IMR-90 (cell line): ENCODE measurements around the gene STPG4. TPM values are rescaled to one million over a fixed set of nuclear protein-coding genes. Genes with fewer than 3 reads are reported as not detected.

ENCODE experiments used
- ATAC-seq: fragments of 200-7000 bp; cut with Tn5 transposase; 2 replicates; pipeline ENCODE4 v1.9.1; 2020; ENCODE audit warnings: low read depth, mild to moderate bottlenecking, moderate library complexity
- BruUV-seq: library from RNA; stranded (reverse); fragments of 400-500 nt; replicated peaks from 2 replicates; lab custom pipeline; 2021; lab: Mats Ljungman, UMichigan
- CTCF ChIA-PET: fragments of 300-600 bp; formaldehyde crosslinking; extraction: SDS; loops from one replicate; lab custom pipeline; 2021; ENCODE audit warnings: antibody characterized with exemption; lab: Yijun Ruan, JAX
- POLR2A ChIA-PET: fragments of 300-600 bp; sonication (Branson Sonifier 250); formaldehyde crosslinking; loops from one replicate; lab custom pipeline; 2022; ENCODE audit warnings: antibody characterized with exemption; ENCODE audit not compliant: unreplicated experiment; lab: Charles Lee
- DNase-seq: peaks from one replicate; pipeline ENCODE4 v3.0.0; 2013
- H2AFZ ChIP-seq: replicated peaks from 2 replicates; pipeline ENCODE3; 2013; ENCODE audit warnings: low read length, mild to moderate bottlenecking; ENCODE audit not compliant: poor library complexity
- H2AK5ac ChIP-seq: 2 replicates; pipeline ENCODE4 v1.6.1; 2013; ENCODE audit warnings: low read depth, low read length, inconsistent platforms
- H2AK9ac ChIP-seq: replicated peaks from 2 replicates; pipeline ENCODE3; 2013; ENCODE audit warnings: mild to moderate bottlenecking, low read depth, low read length, moderate library complexity; ENCODE audit not compliant: poor library complexity
- H2BK120ac ChIP-seq: 2 replicates; pipeline ENCODE4 v1.6.1; 2013; ENCODE audit warnings: low read depth, low read length, inconsistent platforms
- H2BK15ac ChIP-seq: 3 replicates; pipeline ENCODE4 v1.6.1; 2013; ENCODE audit warnings: low read depth, low read length, inconsistent platforms
- H2BK20ac ChIP-seq: 2 replicates; pipeline ENCODE4 v1.6.1; 2013; ENCODE audit warnings: low read depth, mild to moderate bottlenecking, inconsistent platforms, low read length, moderate library complexity
- H2BK5ac ChIP-seq: 2 replicates; pipeline ENCODE4 v1.6.1; 2013; ENCODE audit warnings: mild to moderate bottlenecking, low read depth, low read length, inconsistent platforms; ENCODE audit not compliant: poor library complexity, severe bottlenecking
- H3K14ac ChIP-seq: replicated peaks from 2 replicates; pipeline ENCODE4 v1.6.1; 2013; ENCODE audit warnings: low read depth, low read length, inconsistent platforms
- H3K18ac ChIP-seq: 2 replicates; pipeline ENCODE4 v1.6.1; 2013; ENCODE audit warnings: low read depth, low read length, control low read depth
- H3K23ac ChIP-seq: 2 replicates; pipeline ENCODE4 v1.6.1; 2013; ENCODE audit warnings: low read depth, low read length, inconsistent platforms
- H3K27ac ChIP-seq: 2 replicates; pipeline ENCODE4 v1.5.1; 2013; ENCODE audit warnings: mild to moderate bottlenecking, control low read depth, low read length; ENCODE audit not compliant: insufficient read depth
- H3K27me3 ChIP-seq: 2 replicates; pipeline ENCODE4 v1.6.1; 2013; ENCODE audit warnings: low read length; ENCODE audit not compliant: control insufficient read depth, insufficient read depth
- H3K36me3 ChIP-seq: 2 replicates; pipeline ENCODE4 v1.6.1; 2013; ENCODE audit warnings: low read length, mixed read lengths; ENCODE audit not compliant: control insufficient read depth, insufficient read depth
- H3K4ac ChIP-seq: 2 replicates; pipeline ENCODE4 v1.6.1; 2013; ENCODE audit warnings: low read depth, low read length, inconsistent platforms
- H3K4me1 ChIP-seq: 2 replicates; pipeline ENCODE4 v1.6.1; 2013; ENCODE audit warnings: low read length, mixed read lengths; ENCODE audit not compliant: control insufficient read depth, insufficient read depth
- H3K4me2 ChIP-seq: 2 replicates; pipeline ENCODE4 v1.6.1; 2013; ENCODE audit warnings: low read depth, mild to moderate bottlenecking, control low read depth, low read length, moderate library complexity
- H3K4me3 ChIP-seq: 2 replicates; pipeline ENCODE4 v1.5.1; 2013; ENCODE audit warnings: low read depth, mild to moderate bottlenecking, control low read depth, low read length, moderate library complexity; ENCODE audit not compliant: insufficient read depth
- H3K56ac ChIP-seq: 2 replicates; pipeline ENCODE4 v1.6.1; 2013; ENCODE audit warnings: low read length, inconsistent platforms; ENCODE audit not compliant: insufficient read depth; ENCODE audit errors: extremely low read depth
- H3K79me1 ChIP-seq, 2 experiments: 2 replicates each; pipeline ENCODE4 v1.6.1; 2013; ENCODE audit warnings: low read length in 2 of 2, inconsistent platforms in 1 of 2, low read depth in 1 of 2
- H3K9ac ChIP-seq: 2 replicates; pipeline ENCODE4 v1.6.1; 2013; ENCODE audit warnings: low read depth, low read length, control low read depth
- H3K9me1 ChIP-seq: 2 replicates; pipeline ENCODE4 v1.6.1; 2013; ENCODE audit warnings: low read length, inconsistent platforms; ENCODE audit not compliant: insufficient read depth
- H3K9me3 ChIP-seq: 2 replicates; pipeline ENCODE4 v1.6.1; 2013; ENCODE audit warnings: low read length; ENCODE audit not compliant: control insufficient read depth, insufficient read depth
- H4K20me1 ChIP-seq: 2 replicates; pipeline ENCODE4 v1.6.1; 2013; ENCODE audit warnings: low read length, inconsistent platforms; ENCODE audit not compliant: insufficient read depth
- H4K5ac ChIP-seq: 2 replicates; pipeline ENCODE4 v1.6.1; 2013; ENCODE audit warnings: mild to moderate bottlenecking, low read depth, low read length, control low read depth
- H4K8ac ChIP-seq, 2 experiments: 2 replicates each; pipeline ENCODE4 v1.6.1; 2013; ENCODE audit warnings: low read depth in 2 of 2, low read length in 2 of 2, control low read depth in 1 of 2, inconsistent platforms in 1 of 2
- H4K91ac ChIP-seq: 2 replicates; pipeline ENCODE4 v1.6.1; 2013; ENCODE audit warnings: low read depth, low read length, inconsistent platforms; ENCODE audit not compliant: insufficient read depth
- NFE2L2 ChIP-seq: fragments of 150-350 bp; IDR thresholded peaks from 2 replicates; pipeline ENCODE4 v1.6.1; 2016; ENCODE audit warnings: low read depth, mild to moderate bottlenecking, low read length
- POLR2A ChIP-seq: IDR thresholded peaks from 2 replicates; pipeline ENCODE4 v1.6.1; 2012; ENCODE audit warnings: mild to moderate bottlenecking, low read depth, low read length
- WGBS, 2 experiments: methylation state at CpG; one replicate each; pipeline versions ENCODE4 v1.1.5 to v1.1.7; 2013; ENCODE audit warnings: missing lambda C conversion rate in 2 of 2; ENCODE audit not compliant: insufficient read length in 1 of 2; ENCODE audit errors: extremely low coverage in 2 of 2; 5-methylcytosine and 5-hydroxymethylcytosine counted together
- dilution Hi-C: fragments of 300-500 bp; cut with HindIII; formaldehyde crosslinking; loops from one replicate; pipeline ENCODE4 v1.14.3; 2018; ENCODE audit warnings: low sequenced_read_pairs; ENCODE audit not compliant: unreplicated experiment
- in situ Hi-C: fragments of 300-500 bp; cut with MboI; formaldehyde crosslinking; loops from 3 replicates; pipeline ENCODE4 v1.14.3; 2019; ENCODE audit warnings: low sequenced_read_pairs, inconsistent platforms, mixed read lengths
- intact Hi-C: fragments of 100-400 bp; cut with micrococcal nuclease; formaldehyde crosslinking; loops from 2 replicates; pipeline ENCODE4 v1.10.0; 2022
- polyA plus RNA-seq, 3 experiments: library from polyadenylated mRNA; depleted of rRNA; stranded (reverse); fragments of >200 nt; gene quantifications; 2 replicates each; pipeline ENCODE4 v1.2.3, GENCODE V29; 2012; ENCODE audit warnings: low replicate concordance in 1 of 3
- total RNA-seq: library from RNA; depleted of rRNA; stranded (reverse); fragments of >200 nt; gene quantifications from 2 replicates; pipeline ENCODE4 v1.2.3, GENCODE V29; 2012
- TF ChIP-seq, protein P1 (sequence below): fragments of 150-350 bp; IDR thresholded peaks from 2 replicates; pipeline ENCODE4 v1.6.1; 2016; ENCODE audit warnings: low read depth, mild to moderate bottlenecking, low read length, moderate library complexity, borderline replicate concordance
- TF ChIP-seq, protein P2 (sequence below): fragments of 150-350 bp; IDR thresholded peaks from 2 replicates; pipeline ENCODE4 v1.6.1; 2017; ENCODE audit warnings: mild to moderate bottlenecking, antibody characterized with exemption, low read length, low read depth

Gene STPG4
- total and polyA plus RNA-seq, 2 of the 4 experiments (the other 2 are of a cell fraction) = 0.12 to 0.18 TPM

DNA sequence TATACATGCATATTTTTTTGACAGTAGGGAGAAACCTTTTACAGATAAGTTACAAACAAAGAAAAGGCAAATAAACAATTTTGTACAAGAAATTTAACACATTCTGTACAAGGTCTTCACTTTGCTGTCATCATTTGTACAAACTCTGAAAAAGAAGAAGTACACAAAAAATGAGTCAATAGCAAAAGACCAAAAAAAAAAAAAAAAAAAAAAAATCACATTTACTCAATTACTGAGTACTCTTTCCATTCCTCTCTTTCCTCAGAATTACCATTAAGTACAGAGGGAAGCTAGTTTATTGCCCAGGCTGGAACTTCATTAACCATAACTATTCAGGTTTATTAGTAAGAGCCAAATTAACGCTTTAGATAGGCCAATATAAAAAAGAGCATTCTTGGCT, 5.6 kb upstream of the STPG4 start:
- Histone ChIP-seq H3K27ac (no peak overlapping the region), H3K18ac (no peak overlapping the region), H2BK5ac (no peak overlapping the region), H2AFZ (no peak overlapping the region), H3K14ac (no peak overlapping the region), H3K4me1 (peaks cover 5% of the 10 kb centered on the region), H4K8ac (no peak overlapping the region), H3K36me3 (peaks cover 39% of the 10 kb centered on the region), H3K9me3 (no peaks in the 10 kb centered on the region), H3K9ac (no peak overlapping the region), H2AK9ac (no peak overlapping the region), H4K91ac (no peak overlapping the region), H4K5ac (no peak overlapping the region), H3K9me1 (peaks cover 4% of the 10 kb centered on the region), H3K56ac (no peak overlapping the region), H4K20me1 (peaks cover 64% of the 10 kb centered on the region), H3K4me3 (no peak overlapping the region), H3K4ac (no peak overlapping the region), H2AK5ac (no peak overlapping the region), H3K23ac (no peak overlapping the region), H3K27me3 (no peaks in the 10 kb centered on the region), H3K4me2 (no peak overlapping the region), H2BK20ac (no peak overlapping the region), H2BK15ac (no peak overlapping the region), H2BK120ac (no peak overlapping the region), H3K79me1 (peaks cover 8 to 40% of the 10 kb centered on the region in 2 experiments)
- TF ChIP-seq, protein P1, sequence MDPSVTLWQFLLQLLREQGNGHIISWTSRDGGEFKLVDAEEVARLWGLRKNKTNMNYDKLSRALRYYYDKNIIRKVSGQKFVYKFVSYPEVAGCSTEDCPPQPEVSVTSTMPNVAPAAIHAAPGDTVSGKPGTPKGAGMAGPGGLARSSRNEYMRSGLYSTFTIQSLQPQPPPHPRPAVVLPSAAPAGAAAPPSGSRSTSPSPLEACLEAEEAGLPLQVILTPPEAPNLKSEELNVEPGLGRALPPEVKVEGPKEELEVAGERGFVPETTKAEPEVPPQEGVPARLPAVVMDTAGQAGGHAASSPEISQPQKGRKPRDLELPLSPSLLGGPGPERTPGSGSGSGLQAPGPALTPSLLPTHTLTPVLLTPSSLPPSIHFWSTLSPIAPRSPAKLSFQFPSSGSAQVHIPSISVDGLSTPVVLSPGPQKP = no peak
- TF ChIP-seq, protein P2, sequence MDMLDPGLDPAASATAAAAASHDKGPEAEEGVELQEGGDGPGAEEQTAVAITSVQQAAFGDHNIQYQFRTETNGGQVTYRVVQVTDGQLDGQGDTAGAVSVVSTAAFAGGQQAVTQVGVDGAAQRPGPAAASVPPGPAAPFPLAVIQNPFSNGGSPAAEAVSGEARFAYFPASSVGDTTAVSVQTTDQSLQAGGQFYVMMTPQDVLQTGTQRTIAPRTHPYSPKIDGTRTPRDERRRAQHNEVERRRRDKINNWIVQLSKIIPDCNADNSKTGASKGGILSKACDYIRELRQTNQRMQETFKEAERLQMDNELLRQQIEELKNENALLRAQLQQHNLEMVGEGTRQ = no peak
- TF ChIP-seq POLR2A (no peak), NFE2L2 (no peak)
- ChIA-PET CTCF (interaction anchor here (0.7 kb wide), 1 partner anchor 105 kb away, joined by 5 read pairs; no protein-coding TSS in a partner anchor), POLR2A (no interaction called here)
- dilution Hi-C loops (no loop called here), in situ Hi-C loops (no loop called here), intact Hi-C loops (no loop called here)
- WGBS, 2 experiments = no CpG with 5 or more reads among the region's 1 CpG
- BruUV-seq = no TSS peak
- no peak for DNase-seq
- no peak for ATAC-seq
